GM18519 (cell line): ENCODE measurements around the gene GPR157.
"Not testable (repeated sequence)": the region's sequence is repeated elsewhere in the genome, so short reads cannot be mapped to it uniquely, and the experiment has no call there.

ENCODE experiments used
- ATAC-seq: cut with Tn5 transposase; IDR thresholded peaks from one replicate; pipeline ENCODE4 v1.9.1; 2021; ENCODE audit warnings: mild to moderate bottlenecking, moderate library complexity; ENCODE audit not compliant: unreplicated experiment, low FRiP score

Gene GPR157, protein sequence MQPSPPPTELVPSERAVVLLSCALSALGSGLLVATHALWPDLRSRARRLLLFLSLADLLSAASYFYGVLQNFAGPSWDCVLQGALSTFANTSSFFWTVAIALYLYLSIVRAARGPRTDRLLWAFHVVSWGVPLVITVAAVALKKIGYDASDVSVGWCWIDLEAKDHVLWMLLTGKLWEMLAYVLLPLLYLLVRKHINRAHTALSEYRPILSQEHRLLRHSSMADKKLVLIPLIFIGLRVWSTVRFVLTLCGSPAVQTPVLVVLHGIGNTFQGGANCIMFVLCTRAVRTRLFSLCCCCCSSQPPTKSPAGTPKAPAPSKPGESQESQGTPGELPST

DNA sequence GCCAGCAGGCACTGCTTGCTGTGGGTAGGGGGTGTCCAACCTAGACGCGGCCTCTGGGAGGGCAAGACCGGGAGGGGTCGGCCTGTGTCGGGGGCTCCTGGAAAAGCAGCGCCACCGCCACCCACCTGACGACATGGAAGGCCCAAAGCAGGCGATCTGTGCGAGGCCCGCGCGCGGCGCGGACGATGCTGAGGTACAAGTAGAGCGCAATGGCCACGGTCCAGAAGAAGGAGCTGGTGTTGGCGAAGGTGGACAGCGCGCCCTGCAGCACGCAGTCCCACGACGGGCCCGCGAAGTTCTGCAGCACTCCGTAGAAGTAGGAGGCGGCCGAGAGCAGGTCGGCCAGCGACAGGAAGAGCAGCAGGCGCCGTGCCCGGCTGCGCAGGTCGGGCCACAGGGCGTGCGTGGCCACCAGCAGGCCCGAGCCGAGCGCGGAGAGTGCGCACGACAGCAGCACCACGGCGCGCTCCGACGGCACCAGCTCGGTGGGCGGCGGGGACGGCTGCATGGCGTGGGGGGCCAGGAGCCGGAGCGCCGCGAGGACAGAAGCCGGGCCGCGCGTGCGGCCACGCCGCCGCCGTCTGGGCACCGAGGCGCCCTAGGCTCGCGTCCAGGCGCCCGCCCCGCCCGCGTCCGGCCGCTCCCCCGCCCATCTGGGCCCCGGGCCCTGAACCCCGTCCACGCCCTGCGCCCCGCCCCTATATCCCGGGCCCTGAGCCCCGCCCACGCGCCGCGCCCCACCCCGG is at the start of gene GPR157:
Gene GPR157, minus strand, starts transcription at position 583 of the 746 bp plus-strand sequence. Its CDS starts 75 bp downstream, at position 508.
- no peak for ATAC-seq

DNA sequence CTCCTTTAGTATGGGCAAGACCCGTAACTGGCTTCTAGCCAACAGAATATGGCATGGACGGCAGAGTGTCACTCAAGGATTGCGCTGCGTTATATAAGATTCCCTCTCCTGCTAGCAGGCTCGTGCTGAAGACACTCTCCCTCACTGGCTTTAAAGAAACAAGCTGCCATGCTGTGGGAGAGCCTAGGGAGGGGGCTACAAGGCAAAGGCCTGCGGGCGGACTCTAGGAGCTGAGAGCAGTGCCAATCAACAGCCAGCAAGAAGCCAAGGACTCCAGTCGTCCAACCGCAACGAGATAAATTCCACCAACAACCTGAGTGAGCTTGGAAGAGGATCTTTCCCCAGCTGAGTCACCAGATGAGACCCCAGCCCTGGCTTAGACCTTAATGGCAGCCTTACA is 45.9 kb upstream of the GPR157 start:
- ATAC-seq, result no peak

GRCh38 chr1:9174243-9174642 is 45.3 kb upstream of the GPR157 start:
- ATAC-seq, result no peak

DNA sequence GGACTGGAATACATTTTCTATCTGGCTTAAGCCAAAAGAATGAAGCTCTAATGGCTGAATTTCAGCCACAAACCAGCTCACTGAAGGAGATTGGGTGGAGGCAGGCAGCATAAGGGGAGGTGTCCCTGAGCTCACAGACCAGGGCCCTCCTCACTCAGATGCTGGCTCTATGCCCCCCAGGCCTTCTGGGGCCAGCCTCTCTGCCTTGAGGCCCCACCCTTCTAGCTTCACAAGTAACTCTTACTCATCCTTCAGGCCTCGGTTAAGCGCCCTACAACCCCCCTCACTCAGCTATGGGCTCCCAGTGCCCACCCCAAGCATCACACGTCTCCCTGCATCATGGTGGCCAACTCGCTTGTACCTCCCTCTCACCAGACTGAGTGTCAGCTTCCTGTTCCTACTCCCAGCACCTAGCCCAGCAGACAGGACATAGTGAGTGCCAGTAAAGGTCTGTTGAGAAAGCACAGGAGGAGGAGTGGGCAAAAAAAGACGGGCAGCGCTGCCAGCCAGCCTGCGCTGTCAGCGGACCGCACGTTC is 40.8 kb upstream of the GPR157 start:
- ATAC-seq, result no peak

- no peak for ATAC-seq
These were observed 38.7 kb upstream of the GPR157 start for GRCh38 chr1:9167638-9168037.

DNA sequence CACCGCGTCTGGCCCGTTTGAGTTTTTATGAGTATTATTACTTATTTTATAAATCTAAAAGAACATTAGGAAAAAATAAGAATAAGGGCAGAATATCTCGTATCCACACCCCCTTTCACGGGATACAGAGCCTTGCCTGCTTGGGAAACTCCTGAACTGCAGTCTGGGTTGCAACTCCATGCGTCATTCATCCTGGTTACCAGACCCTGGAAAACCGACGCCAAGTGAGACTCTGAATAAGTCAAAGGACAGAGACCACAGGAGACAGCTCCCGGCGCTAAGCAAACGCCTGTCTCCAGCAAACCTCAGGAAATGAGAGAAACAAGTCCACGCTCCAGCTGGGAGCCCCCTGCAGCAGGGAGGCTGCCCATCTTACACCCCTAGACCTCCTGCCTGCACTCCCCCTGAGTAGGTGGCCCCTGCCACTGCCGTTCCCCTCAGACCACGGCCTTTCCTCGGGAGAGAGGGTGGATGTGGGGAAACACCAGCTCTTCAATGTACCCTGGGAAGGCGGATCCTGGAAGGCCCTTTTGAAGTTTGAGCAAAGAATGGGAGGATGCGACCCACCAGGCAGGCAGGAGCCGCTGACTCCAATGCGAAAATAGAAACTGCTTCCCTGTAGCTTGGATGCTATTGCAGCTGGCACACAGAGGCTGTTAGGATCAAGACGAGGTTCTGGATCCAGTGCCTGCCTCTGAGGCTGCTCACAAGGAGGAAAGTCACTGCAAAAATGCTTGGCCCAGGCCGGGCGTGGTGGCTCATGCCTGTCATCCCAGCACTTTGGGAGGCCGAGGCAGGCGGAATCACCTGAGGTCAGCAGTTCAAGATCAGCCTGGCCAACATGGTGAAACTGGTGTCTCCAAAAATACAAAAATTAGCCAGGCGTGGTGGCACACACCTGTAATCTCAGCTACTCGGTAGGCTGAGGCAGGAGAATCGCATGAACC is 37.7 kb upstream of the GPR157 start:
- no peak for ATAC-seq

DNA sequence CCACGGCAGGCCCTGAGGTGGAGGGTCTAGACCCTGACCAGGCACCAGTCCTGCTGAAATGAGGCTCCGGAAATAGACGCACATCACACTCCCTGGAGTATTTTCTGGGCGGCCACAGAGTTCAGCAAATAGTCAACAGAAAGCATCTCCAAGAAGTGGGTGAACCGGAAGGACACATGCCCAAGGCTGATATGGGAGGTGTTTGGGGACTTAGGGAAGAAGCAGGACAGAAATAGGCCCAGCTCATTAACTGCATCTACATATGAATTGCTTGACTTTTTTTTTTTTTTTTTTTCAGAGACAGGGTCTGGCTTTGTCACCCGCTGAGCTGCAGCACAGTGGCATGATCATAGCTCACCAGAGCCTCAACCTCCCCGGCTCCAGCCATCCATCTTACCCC is 36.5 kb upstream of the GPR157 start:
- ATAC-seq, result no peak

GRCh38 chr1:9164919-9165318 is 36.0 kb upstream of the GPR157 start:
- no peak for ATAC-seq

- no peak for ATAC-seq
These were observed 35.6 kb upstream of the GPR157 start for GRCh38 chr1:9164532-9164900.

GRCh38 chr1:9161963-9162362 is 33.1 kb upstream of the GPR157 start:
- no peak for ATAC-seq

- ATAC-seq, result no peak
These were observed 32.4 kb upstream of the GPR157 start for GRCh38 chr1:9161342-9161741.

DNA sequence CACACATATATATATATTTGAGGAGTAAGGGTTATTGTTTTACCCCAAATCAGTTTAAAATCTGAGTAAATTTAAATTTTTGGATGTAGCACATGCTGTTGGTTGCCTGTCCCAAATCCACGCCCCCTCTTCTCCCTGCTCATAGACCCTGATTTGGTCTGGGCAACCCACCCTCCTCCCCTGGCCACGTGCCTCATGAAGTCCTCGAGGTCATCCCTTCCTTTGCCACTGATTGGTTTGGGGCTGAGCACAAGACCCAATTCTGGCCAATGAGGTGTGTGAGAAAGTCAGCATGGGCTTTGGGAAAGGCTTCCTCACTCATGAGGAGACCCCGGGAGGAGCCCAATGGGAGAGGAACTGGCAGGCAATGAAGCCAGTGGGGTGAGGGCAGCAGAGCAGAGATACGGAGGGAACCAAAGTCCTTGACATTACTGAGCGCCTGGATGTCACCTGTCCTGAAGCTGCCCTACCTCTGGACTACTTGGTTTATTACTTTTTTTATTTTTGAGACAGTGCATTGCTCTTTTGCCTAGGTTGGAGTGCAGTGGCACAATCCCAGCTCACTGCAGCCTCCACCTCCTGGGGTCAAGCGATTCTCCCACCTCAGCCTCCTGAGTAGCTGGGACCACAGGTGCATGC is 31.3 kb upstream of the GPR157 start:
- ATAC-seq, result no peak

DNA sequence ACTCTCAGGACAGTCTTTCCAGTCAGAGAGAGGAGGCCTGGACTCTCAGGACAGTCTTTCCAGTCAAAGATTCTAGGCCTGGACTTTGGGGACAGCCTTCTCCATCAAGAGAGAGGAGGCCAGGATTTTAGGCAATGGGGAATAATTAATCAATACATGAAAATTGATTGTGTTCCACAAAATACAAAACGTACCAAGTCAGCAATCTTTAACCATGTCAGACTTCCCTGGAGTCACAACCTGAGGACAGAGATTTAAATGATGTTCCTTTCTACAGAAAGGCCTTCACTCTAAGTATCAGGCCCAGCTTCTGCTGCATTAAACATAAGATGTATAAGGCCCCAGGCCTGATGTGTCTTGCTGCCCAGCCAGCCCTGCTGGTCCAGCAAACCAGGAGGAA is 27.0 kb upstream of the GPR157 start:
- no peak for ATAC-seq

- ATAC-seq, result not testable (repeated sequence)
These were observed 26.5 kb upstream of the GPR157 start for GRCh38 chr1:9155405-9155804.

DNA sequence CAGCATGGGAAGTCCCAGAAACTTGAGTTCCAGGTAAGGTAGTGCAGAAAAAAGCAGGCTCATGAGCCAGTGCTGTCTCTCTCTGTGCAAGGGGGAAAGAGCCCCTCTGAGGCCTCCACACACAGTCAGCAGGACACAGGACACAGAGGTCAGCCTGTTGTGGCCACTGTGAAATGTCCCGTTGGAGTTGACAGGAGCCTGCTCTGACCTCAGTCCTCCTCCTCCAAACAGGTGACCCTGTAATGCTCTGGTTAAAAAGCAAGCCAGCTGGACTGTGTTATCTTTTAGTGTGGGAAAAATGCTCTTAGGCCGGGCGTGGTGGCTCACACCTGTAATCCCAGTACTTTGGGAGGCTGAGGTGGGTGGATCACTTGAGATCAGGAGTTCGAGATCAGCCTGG is 24.2 kb upstream of the GPR157 start:
- ATAC-seq, result no peak

GRCh38 chr1:9152535-9152934 is 23.6 kb upstream of the GPR157 start:
- no peak for ATAC-seq

DNA sequence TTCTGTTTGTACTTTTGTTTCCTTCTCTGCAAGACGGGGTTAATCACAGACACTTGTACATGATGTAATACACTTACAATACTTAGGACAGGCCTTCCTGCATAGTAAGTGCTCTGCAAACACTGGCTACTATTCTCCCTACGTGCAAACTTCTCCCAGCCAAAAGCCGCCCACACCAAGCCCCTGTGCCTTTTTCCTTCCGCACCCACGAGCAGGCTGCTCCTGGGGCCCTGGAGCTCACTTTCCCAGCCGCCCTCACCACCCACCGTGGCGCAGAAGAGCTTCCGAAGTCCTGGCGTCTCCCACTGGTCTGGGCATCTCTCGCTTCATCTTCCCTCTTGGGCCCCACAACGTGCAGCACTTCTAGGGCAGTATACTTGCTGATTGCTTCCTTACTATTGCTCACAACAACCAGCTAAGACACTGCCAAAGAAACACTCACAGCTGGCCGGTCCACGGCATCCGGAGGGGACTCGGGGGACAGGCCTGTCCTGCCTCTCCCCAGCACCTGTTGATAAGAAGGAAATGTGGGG is 22.5 kb upstream of the GPR157 start:
- no peak for ATAC-seq

DNA sequence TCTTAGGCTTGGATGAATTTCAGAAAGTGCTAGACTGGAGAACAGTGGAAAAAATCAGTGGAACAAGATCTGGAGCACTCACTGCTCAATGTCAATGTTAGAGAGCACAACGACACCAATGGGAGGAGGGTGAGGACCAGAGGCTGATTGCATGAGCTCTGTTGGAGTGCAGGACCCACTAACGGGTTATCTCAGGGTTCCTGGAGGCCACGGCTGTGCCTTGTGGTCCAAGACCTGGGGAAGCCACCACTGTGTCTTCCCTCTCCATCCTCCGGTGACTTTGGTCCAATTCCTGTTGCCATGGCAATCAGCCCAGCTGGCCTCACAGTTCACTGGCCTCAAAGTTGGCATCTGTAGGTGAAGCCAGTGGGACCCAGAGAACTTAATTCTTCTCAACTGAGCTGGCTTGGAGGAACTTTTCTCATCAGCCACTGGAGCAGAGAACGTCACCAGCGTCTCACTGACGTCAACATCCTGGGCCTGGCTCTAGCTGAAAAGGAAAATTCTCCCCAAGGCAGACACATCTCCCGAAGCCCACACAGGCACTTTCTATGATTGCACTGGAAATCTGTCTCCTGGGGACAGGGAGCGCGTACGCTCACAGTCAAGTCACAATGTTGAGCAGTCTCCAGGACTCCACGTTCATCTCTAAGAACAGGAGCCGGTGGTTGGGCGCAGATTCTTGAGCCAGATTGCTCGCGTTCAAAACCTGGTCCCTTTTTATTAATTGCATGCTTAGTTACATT is 21.9 kb upstream of the GPR157 start:
- no peak for ATAC-seq

- ATAC-seq, result no peak
These were observed 21.1 kb upstream of the GPR157 start for GRCh38 chr1:9149837-9150581.
